HL-60 (cell line): ENCODE data around the gene TANK.

ENCODE experiments used
- DNase-seq, 2 experiments: peaks; one replicate each; pipeline ENCODE4 v3.0.0-alpha.2; 2010 to 2020; ENCODE audit warnings: low read depth in 1 of 2, low spot score in 1 of 2
- H3K27ac ChIP-seq: fragments of 250-450 bp; sonication (Bioruptor Pico); replicated peaks from 2 replicates; pipeline ENCODE4 v1.5.1; 2020; ENCODE audit warnings: mild to moderate bottlenecking, moderate library complexity
- H3K27me3 ChIP-seq: fragments of 250-450 bp; sonication (Bioruptor Pico); 2 replicates; pipeline ENCODE4 v1.5.1; 2021; ENCODE audit warnings: mild to moderate bottlenecking, moderate library complexity; ENCODE audit not compliant: insufficient read depth, poor library complexity, severe bottlenecking
- H3K4me3 ChIP-seq: replicated peaks from 2 replicates; pipeline ENCODE4 v1.5.1; 2011; ENCODE audit warnings: mild to moderate bottlenecking, control low read depth, low read length; ENCODE audit not compliant: insufficient read depth
- GABPA ChIP-seq: IDR thresholded peaks from 2 replicates; pipeline ENCODE4 v1.6.1; 2012; ENCODE audit warnings: low read depth
- POLR2AphosphoS5 ChIP-seq: IDR thresholded peaks from 2 replicates; pipeline ENCODE4 v1.6.1; 2012; ENCODE audit warnings: low read depth
- SPI1 ChIP-seq: IDR thresholded peaks from 2 replicates; pipeline ENCODE4 v1.6.1; 2012; ENCODE audit warnings: low read depth, mild to moderate bottlenecking, borderline replicate concordance
- TF ChIP-seq, protein P1 (sequence below): IDR thresholded peaks from 2 replicates; pipeline ENCODE4 v1.6.1; 2012; ENCODE audit warnings: low read depth; ENCODE audit not compliant: insufficient replicate concordance
- TF ChIP-seq, protein P2 (sequence below): IDR thresholded peaks from one replicate; pipeline ENCODE4 v1.5.1; 2011; ENCODE audit warnings: low read length, control low read depth, inconsistent platforms; ENCODE audit not compliant: insufficient read depth

The TANK gene

DNA sequence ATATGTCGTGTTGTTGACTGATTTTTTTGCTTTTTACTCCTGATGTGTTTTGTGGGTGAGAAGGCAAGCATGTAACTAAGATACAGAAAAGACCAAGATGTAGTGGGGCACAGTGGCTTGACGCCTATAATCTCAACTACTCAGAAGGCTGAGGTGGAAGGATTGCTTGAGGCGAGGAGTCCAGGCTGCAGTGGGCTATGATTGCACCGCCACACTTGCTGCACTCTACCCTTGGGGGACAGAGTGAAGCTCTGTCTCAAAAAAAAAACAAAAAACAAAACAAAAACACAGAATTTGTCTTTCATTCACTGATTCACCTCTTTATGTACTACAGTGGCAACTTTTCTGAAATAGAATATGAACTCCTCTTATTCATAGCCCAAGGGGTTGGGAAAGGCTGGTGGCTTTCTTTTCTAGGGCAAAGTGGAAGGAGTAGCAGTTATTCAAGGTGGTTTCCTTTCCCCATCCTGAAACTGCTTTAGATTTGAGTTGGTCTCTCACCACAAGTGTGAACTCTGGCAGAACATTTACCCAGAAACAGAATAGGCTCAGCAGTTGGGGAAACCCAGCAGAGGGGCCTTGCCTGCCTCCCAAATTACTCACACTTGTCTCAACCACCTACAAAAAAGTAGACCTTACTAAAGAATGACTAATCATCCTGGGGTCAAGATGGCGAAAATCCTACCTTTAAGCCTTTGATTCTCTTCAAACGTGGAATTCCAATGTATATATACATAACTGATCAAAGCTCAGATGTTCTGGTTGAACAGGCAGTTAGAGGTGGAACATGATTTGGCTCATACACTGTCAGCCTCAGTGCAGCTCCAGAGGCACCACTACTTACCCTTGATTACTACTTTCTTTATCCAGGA, 6.5 kb downstream of the TANK start:
- no peak overlapping the region for H3K4me3 ChIP-seq
- peak overlapping the region; percentile 56 for H3K27ac ChIP-seq
- DNase-seq = no peak
- no peak for TF ChIP-seq GABPA
- TF ChIP-seq, protein P1, sequence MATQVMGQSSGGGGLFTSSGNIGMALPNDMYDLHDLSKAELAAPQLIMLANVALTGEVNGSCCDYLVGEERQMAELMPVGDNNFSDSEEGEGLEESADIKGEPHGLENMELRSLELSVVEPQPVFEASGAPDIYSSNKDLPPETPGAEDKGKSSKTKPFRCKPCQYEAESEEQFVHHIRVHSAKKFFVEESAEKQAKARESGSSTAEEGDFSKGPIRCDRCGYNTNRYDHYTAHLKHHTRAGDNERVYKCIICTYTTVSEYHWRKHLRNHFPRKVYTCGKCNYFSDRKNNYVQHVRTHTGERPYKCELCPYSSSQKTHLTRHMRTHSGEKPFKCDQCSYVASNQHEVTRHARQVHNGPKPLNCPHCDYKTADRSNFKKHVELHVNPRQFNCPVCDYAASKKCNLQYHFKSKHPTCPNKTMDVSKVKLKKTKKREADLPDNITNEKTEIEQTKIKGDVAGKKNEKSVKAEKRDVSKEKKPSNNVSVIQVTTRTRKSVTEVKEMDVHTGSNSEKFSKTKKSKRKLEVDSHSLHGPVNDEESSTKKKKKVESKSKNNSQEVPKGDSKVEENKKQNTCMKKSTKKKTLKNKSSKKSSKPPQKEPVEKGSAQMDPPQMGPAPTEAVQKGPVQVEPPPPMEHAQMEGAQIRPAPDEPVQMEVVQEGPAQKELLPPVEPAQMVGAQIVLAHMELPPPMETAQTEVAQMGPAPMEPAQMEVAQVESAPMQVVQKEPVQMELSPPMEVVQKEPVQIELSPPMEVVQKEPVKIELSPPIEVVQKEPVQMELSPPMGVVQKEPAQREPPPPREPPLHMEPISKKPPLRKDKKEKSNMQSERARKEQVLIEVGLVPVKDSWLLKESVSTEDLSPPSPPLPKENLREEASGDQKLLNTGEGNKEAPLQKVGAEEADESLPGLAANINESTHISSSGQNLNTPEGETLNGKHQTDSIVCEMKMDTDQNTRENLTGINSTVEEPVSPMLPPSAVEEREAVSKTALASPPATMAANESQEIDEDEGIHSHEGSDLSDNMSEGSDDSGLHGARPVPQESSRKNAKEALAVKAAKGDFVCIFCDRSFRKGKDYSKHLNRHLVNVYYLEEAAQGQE = no peak
- TF ChIP-seq, protein P2, sequence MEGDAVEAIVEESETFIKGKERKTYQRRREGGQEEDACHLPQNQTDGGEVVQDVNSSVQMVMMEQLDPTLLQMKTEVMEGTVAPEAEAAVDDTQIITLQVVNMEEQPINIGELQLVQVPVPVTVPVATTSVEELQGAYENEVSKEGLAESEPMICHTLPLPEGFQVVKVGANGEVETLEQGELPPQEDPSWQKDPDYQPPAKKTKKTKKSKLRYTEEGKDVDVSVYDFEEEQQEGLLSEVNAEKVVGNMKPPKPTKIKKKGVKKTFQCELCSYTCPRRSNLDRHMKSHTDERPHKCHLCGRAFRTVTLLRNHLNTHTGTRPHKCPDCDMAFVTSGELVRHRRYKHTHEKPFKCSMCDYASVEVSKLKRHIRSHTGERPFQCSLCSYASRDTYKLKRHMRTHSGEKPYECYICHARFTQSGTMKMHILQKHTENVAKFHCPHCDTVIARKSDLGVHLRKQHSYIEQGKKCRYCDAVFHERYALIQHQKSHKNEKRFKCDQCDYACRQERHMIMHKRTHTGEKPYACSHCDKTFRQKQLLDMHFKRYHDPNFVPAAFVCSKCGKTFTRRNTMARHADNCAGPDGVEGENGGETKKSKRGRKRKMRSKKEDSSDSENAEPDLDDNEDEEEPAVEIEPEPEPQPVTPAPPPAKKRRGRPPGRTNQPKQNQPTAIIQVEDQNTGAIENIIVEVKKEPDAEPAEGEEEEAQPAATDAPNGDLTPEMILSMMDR = no peak
- no peak for TF ChIP-seq SPI1
- no peak for TF ChIP-seq POLR2AphosphoS5
- H3K27me3 ChIP-seq = no peaks in the 10 kb centered on the region

DNA sequence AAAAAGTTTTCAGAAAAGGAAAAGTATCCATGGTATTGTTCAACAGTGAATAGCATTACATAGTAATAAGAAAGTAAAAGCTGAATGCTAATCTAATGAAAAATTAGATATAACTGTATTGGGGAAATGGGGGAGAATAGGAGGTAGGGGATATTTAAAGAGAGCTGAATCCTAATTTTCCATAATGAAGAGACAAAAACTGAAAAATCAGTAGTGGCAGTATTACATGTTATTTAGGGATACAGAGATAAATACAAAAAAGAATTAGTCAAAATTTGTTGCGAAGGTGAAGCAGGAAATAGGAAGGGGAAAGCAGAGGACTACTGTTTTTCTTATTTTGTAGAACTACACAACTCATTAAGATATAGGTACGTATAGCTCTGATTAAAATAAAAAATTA, 9.1 kb downstream of the TANK start:
- H3K27ac ChIP-seq = no peak overlapping the region
- H3K27me3 ChIP-seq = no peaks in the 10 kb centered on the region
- no peak for TF ChIP-seq POLR2AphosphoS5
- TF ChIP-seq, protein P2 = no peak
- DNase-seq = no peak
- H3K4me3 ChIP-seq = no peak overlapping the region

DNA sequence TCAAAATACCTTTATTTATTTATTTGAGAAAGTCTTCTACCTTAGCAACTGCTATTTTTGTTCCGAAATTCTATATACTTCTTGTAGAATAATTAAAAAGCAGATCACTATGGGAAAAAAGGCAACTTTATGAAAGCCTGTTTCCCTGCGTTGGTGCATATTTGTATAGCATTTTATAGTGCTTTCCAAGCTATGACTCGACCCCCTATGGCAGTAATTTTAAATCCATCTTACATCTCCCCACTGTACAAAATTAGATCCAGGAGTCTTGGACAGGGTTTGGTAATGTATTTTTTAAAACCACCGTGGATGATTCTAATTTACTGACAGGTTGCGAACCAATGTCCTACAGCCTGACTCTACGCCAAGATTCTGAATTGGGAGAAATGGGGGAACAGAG, 10.1 kb downstream of the TANK start:
- H3K4me3 ChIP-seq = no peak overlapping the region
- H3K27ac ChIP-seq = no peak overlapping the region
- DNase-seq = no peak
- no peak for TF ChIP-seq GABPA
- TF ChIP-seq, protein P2 = no peak
- no peak for TF ChIP-seq SPI1
- TF ChIP-seq, protein P1 = no peak
- no peak for TF ChIP-seq POLR2AphosphoS5
- no peaks in the 10 kb centered on the region for H3K27me3 ChIP-seq
